ENCODE results near the gene CNGA4.
"Not testable (repeated sequence)": the region's sequence is repeated elsewhere in the genome, so short reads cannot be mapped to it uniquely, and the experiment has no call there.

The CNGA4 gene

GRCh38 chr11:6270584-6271246, 31.8 kb downstream of the CNGA4 start:
- DNase-seq (ENCODE audit: low spot score in 2 of 2) (no peak), ATAC-seq (no peak)
- H3K27ac Mint-ChIP-seq, result no peak overlapping the region
- no peaks in the 10 kb centered on the region for H3K36me3 Mint-ChIP-seq
- no peak overlapping the region for H3K4me3 Mint-ChIP-seq
- no peaks in the 10 kb centered on the region for H3K9me3 Mint-ChIP-seq
- H3K4me1 Mint-ChIP-seq, result no peaks in the 10 kb centered on the region

GRCh38 chr11:6271598-6271997, 32.7 kb downstream of the CNGA4 start:
- no peak overlapping the region for H3K4me3 Mint-ChIP-seq
- ATAC-seq (no peak), DNase-seq (ENCODE audit: low spot score in 2 of 2) (no peak)
- H3K9me3 Mint-ChIP-seq, result no peaks in the 10 kb centered on the region
- H3K27ac Mint-ChIP-seq, result no peak overlapping the region
- H3K4me1 Mint-ChIP-seq, result no peaks in the 10 kb centered on the region
- no peaks in the 10 kb centered on the region for H3K36me3 Mint-ChIP-seq

GRCh38 chr11:6273188-6273587, 34.3 kb downstream of the CNGA4 start:
- H3K9me3 Mint-ChIP-seq, result no peaks in the 10 kb centered on the region

GRCh38 chr11:6280809-6281208, 41.9 kb downstream of the CNGA4 start:
- not testable (repeated sequence) for H3K9me3 Mint-ChIP-seq; H3K27ac Mint-ChIP-seq; DNase-seq (ENCODE audit: low spot score in 2 of 2); H3K36me3 Mint-ChIP-seq; H3K4me1 Mint-ChIP-seq; ATAC-seq; H3K4me3 Mint-ChIP-seq

More at GRCh38 chr11:6273188-6273587, 34.3 kb downstream of the CNGA4 start:
- H3K36me3 Mint-ChIP-seq, result no peaks in the 10 kb centered on the region
- no peak overlapping the region for H3K27ac Mint-ChIP-seq
- H3K4me1 Mint-ChIP-seq, result no peaks in the 10 kb centered on the region
- ATAC-seq, result no peak
- no peak for DNase-seq (ENCODE audit: low spot score in 2 of 2)
- no peak overlapping the region for H3K4me3 Mint-ChIP-seq

GRCh38 chr11:6283453-6284023, 44.6 kb downstream of the CNGA4 start:
- Mint-ChIP-seq H3K4me3 (no peak overlapping the region), H3K9me3 (no peaks in the 10 kb centered on the region), H3K27ac (no peak overlapping the region), H3K4me1 (no peaks in the 10 kb centered on the region), H3K36me3 (no peaks in the 10 kb centered on the region)
- ATAC-seq (no peak), DNase-seq (ENCODE audit: low spot score in 2 of 2) (no peak)

- Mint-ChIP-seq H3K4me1 (no peaks in the 10 kb centered on the region), H3K36me3 (no peaks in the 10 kb centered on the region), H3K27ac (no peak overlapping the region), H3K9me3 (no peaks in the 10 kb centered on the region), H3K4me3 (no peak overlapping the region)
- ATAC-seq (no peak), DNase-seq (ENCODE audit: low spot score in 2 of 2) (no peak)
Observed at GRCh38 chr11:6284250-6284649, 45.4 kb downstream of the CNGA4 start.

GRCh38 chr11:6285019-6285418, 46.1 kb downstream of the CNGA4 start:
- no peak for DNase-seq (ENCODE audit: low spot score in 2 of 2)
- Mint-ChIP-seq H3K36me3 (no peaks in the 10 kb centered on the region), H3K27ac (no peak overlapping the region), H3K4me3 (no peak overlapping the region), H3K4me1 (no peaks in the 10 kb centered on the region), H3K9me3 (no peaks in the 10 kb centered on the region)
- no peak for ATAC-seq
